ENCODE measurements around the gene PRELID1. TPM values are rescaled to one million over a fixed set of nuclear protein-coding genes. Genes with fewer than 3 reads are reported as not detected.
A peak's percentile ranks its signal among the peaks of the same experiment; 100 is the strongest.

The PRELID1 gene
- polyA plus RNA-seq, 1 experiment, result 135 TPM

- ChIA-PET CTCF (interaction anchor here (0.7 to 1.9 kb wide), 3 partner anchors 12 to 189 kb away, joined by 5 to 9 read pairs (median 7); no protein-coding TSS in a partner anchor), POLR2A (no interaction called here)
- TF ChIP-seq, protein P1, sequence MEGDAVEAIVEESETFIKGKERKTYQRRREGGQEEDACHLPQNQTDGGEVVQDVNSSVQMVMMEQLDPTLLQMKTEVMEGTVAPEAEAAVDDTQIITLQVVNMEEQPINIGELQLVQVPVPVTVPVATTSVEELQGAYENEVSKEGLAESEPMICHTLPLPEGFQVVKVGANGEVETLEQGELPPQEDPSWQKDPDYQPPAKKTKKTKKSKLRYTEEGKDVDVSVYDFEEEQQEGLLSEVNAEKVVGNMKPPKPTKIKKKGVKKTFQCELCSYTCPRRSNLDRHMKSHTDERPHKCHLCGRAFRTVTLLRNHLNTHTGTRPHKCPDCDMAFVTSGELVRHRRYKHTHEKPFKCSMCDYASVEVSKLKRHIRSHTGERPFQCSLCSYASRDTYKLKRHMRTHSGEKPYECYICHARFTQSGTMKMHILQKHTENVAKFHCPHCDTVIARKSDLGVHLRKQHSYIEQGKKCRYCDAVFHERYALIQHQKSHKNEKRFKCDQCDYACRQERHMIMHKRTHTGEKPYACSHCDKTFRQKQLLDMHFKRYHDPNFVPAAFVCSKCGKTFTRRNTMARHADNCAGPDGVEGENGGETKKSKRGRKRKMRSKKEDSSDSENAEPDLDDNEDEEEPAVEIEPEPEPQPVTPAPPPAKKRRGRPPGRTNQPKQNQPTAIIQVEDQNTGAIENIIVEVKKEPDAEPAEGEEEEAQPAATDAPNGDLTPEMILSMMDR (IDR thresholded peaks at IDR 0.05; ENCODE audit: low read depth, low read length), result no peak
These were observed 5.7 kb upstream of the PRELID1 start for GRCh38 chr5:177297922-177298321.

DNA sequence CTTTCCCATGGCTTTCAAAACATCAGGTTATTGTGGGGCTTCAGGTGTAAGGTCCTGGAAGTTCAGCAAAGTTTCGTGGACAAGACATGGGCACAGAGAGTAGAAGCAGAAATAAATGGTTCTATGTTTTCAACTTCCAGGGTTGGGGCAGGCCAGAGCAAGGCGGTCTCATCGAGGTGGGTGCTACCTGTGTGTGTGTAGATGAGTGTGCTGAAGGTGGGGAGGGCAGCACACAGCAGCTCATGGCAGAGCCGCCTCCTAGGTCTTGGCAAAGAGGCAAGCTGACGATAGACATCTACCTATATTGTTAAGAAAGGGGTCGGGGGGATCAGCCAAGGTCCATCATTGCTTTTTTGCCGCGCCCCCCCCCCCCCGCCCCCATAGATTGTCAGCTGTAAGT is 3.9 kb upstream of the PRELID1 start:
- DNase-seq (ENCODE audit: low read depth, low spot score), result no peak
- Histone ChIP-seq H3K27me3 (ENCODE audit: control insufficient read depth, insufficient read depth, low read length) (no peaks in the 10 kb centered on the region), H3K9me3 (ENCODE audit: control insufficient read depth, insufficient read depth, low read length) (no peaks in the 10 kb centered on the region; the same call in 1 of the 2 replicates), H3K27ac (ENCODE audit: low read depth, low read length) (peak overlapping the region; percentile 57), H3K4me3 (ENCODE audit: low read depth, low read length) (no peak overlapping the region)
- TF ChIP-seq, protein P1 (IDR thresholded peaks at IDR 0.05; ENCODE audit: low read depth, low read length), result no peak
- ChIA-PET CTCF (interaction anchor here (0.9 to 2.8 kb wide), 4 partner anchors 10 to 189 kb away, joined by 3 to 22 read pairs (median 6); no protein-coding TSS in a partner anchor), POLR2A (no interaction called here)

More at GRCh38 chr5:177297922-177298321, 5.7 kb upstream of the PRELID1 start:
- Histone ChIP-seq H3K4me3 (ENCODE audit: low read depth, low read length) (no peak overlapping the region), H3K9me3 (ENCODE audit: control insufficient read depth, insufficient read depth, low read length) (no peaks in the 10 kb centered on the region), H3K27ac (ENCODE audit: low read depth, low read length) (no peak overlapping the region), H3K27me3 (ENCODE audit: control insufficient read depth, insufficient read depth, low read length) (no peaks in the 10 kb centered on the region)
- no peak for DNase-seq (ENCODE audit: low read depth, low spot score)

DNA sequence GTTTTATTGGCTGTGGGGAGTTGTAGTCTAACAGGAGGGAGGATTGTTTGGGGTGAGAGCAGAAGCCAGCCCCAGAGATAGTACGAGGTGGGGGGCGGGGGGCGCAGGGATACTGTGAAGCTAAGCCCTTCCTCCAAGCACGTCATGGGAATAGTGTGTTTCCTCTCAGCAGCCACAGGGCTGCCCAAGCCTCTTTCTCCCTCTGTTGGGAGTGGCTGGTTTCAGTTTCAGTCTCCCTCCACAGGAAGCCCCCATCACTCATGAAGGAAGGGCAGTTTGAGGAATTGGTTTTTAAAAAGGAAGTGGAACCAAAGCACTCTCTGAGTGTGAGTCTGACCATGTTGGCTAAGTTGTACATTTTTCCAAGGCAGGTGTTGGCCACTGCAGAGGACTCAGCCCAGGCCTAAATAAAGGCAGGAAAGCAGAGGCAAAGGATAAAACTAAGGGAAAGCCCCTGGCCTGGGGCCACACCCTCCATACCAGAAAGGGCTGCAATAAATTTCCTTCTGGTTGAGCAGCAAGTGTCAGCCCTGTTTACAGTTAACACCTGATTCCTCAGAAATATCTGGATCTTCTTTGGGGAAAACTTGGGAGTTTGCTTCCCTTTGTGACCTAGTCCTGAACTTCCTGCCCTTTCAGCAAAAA is 3.2 kb upstream of the PRELID1 start:
- peak overlapping the region; percentile 34 for H3K27ac ChIP-seq (ENCODE audit: low read depth, low read length)
- CTCF ChIA-PET, result interaction anchor here (2.8 kb wide), 1 partner anchor 10 kb away, joined by 22 read pairs; no protein-coding TSS in a partner anchor
- H3K4me3 ChIP-seq (ENCODE audit: low read depth, low read length), result peak overlapping the region; percentile 11; the same call in 1 of the 2 replicates
- no peaks in the 10 kb centered on the region for H3K27me3 ChIP-seq (ENCODE audit: control insufficient read depth, insufficient read depth, low read length)
- H3K9me3 ChIP-seq (ENCODE audit: control insufficient read depth, insufficient read depth, low read length), result no peaks in the 10 kb centered on the region; the same call in 1 of the 2 replicates
- TF ChIP-seq, protein P1 (IDR thresholded peaks at IDR 0.05; ENCODE audit: low read depth, low read length), result peak; percentile 37
- POLR2A ChIA-PET, result interaction anchor here (0.6 kb wide), 1 partner anchor 70 kb away, joined by 5 read pairs; no protein-coding TSS in a partner anchor
- DNase-seq (ENCODE audit: low read depth, low spot score), result peak; percentile 39

DNA sequence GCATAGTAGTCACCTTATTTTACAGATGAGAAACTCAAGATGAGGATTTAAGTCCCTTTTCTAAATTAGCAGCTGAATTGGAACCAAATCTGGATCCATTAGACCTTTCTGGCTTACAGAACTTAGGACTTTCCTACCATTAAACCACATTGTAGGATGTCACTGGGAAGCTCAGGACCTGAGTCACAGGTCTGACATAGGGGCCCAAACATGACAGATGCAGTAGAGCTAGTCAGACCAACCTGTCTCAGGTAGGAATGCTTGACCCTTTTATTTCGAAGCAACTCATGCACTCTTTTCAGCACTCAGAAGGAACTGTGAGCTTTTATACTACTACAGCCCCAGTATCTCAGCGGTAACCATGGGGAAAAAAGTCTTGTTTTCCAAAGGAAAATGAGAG is 2.6 kb upstream of the PRELID1 start:
- no peak overlapping the region for H3K27ac ChIP-seq (ENCODE audit: low read depth, low read length)
- no peaks in the 10 kb centered on the region for H3K27me3 ChIP-seq (ENCODE audit: control insufficient read depth, insufficient read depth, low read length)
- no peak overlapping the region for H3K4me3 ChIP-seq (ENCODE audit: low read depth, low read length)
- ChIA-PET POLR2A (interaction anchor here (0.6 kb wide), 1 partner anchor 70 kb away, joined by 5 read pairs; no protein-coding TSS in a partner anchor), CTCF (interaction anchor here (2.8 to 4.0 kb wide), 2 partner anchors 9 to 187 kb away, joined by 22 to 33 read pairs; no protein-coding TSS in a partner anchor)
- DNase-seq (ENCODE audit: low read depth, low spot score), result no peak
- H3K9me3 ChIP-seq (ENCODE audit: control insufficient read depth, insufficient read depth, low read length), result no peaks in the 10 kb centered on the region; the same call in 1 of the 2 replicates
- TF ChIP-seq, protein P1 (IDR thresholded peaks at IDR 0.05; ENCODE audit: low read depth, low read length), result no peak

All from AG04450 (cell line).